Mesendoderm (in vitro differentiated cells): Measurements from ENCODE around the gene KLF6.

ENCODE experiments used
- DNase-seq: peaks from one replicate; pipeline ENCODE4 v3.0.0; 2013
- H2AK5ac ChIP-seq: 2 replicates; pipeline ENCODE4 v1.6.1; 2013; ENCODE audit warnings: low read length, inconsistent platforms
- H2BK120ac ChIP-seq: 2 replicates; pipeline ENCODE4 v1.6.1; 2013; ENCODE audit warnings: low read depth, mild to moderate bottlenecking, low read length, moderate library complexity, mixed read lengths
- H2BK15ac ChIP-seq: replicated peaks from 2 replicates; pipeline ENCODE4 v1.6.1; 2013; ENCODE audit warnings: low read depth, mild to moderate bottlenecking, moderate library complexity
- H2BK5ac ChIP-seq: 2 replicates; pipeline ENCODE4 v1.6.1; 2013; ENCODE audit warnings: low read length, inconsistent platforms
- H3K18ac ChIP-seq: 2 replicates; pipeline ENCODE4 v1.6.1; 2013; ENCODE audit warnings: mild to moderate bottlenecking, low read length, mixed read lengths
- H3K23ac ChIP-seq: one replicate; pipeline ENCODE4 v1.6.1; 2013; ENCODE audit warnings: low read length
- H3K27ac ChIP-seq: 2 replicates; pipeline ENCODE4 v1.5.1; 2013; ENCODE audit warnings: low read depth, mild to moderate bottlenecking, inconsistent platforms, low read length, moderate library complexity
- H3K27me3 ChIP-seq: 2 replicates; pipeline ENCODE4 v1.6.1; 2013; ENCODE audit warnings: low read length, control low read depth, mild to moderate bottlenecking, inconsistent platforms; ENCODE audit not compliant: insufficient read depth, poor library complexity
- H3K36me3 ChIP-seq: 2 replicates; pipeline ENCODE4 v1.6.1; 2013; ENCODE audit warnings: low read length, inconsistent platforms; ENCODE audit not compliant: control insufficient read depth, insufficient read depth
- H3K4ac ChIP-seq: one replicate; pipeline ENCODE4 v1.6.1; 2013; ENCODE audit warnings: low read depth, mild to moderate bottlenecking, low read length, moderate library complexity
- H3K4me1 ChIP-seq: 2 replicates; pipeline ENCODE4 v1.6.1; 2013; ENCODE audit warnings: low read depth, low read length, inconsistent platforms; ENCODE audit not compliant: control insufficient read depth
- H3K4me2 ChIP-seq: 2 replicates; pipeline ENCODE4 v1.6.1; 2013; ENCODE audit warnings: low read length
- H3K4me3 ChIP-seq: 2 replicates; pipeline ENCODE4 v1.5.1; 2013; ENCODE audit warnings: mild to moderate bottlenecking, low read length
- H3K56ac ChIP-seq: one replicate; pipeline ENCODE4 v1.6.1; 2013; ENCODE audit warnings: low read length
- H3K79me1 ChIP-seq: 2 replicates; pipeline ENCODE4 v1.6.1; 2013; ENCODE audit warnings: low read length, inconsistent platforms
- H3K79me2 ChIP-seq: 2 replicates; pipeline ENCODE4 v1.6.1; 2013; ENCODE audit warnings: mild to moderate bottlenecking, low read length; ENCODE audit not compliant: control insufficient read depth, insufficient read depth
- H3K9ac ChIP-seq: 2 replicates; pipeline ENCODE4 v1.6.1; 2013; ENCODE audit warnings: low read length, inconsistent platforms
- H4K5ac ChIP-seq: one replicate; pipeline ENCODE4 v1.6.1; 2013; ENCODE audit warnings: low read length
- H4K8ac ChIP-seq: one replicate; pipeline ENCODE4 v1.6.1; 2013; ENCODE audit warnings: low read depth, mild to moderate bottlenecking, control low read depth, low read length, moderate library complexity
- WGBS: extraction: QIAGEN DNeasy Blood & Tissue Kit; methylation state at CpG from one replicate; pipeline ENCODE4 v1.1.7; 2013; ENCODE audit warnings: low lambda C conversion rate, missing lambda C conversion rate; ENCODE audit not compliant: insufficient coverage; ENCODE audit errors: extremely low coverage; 5-methylcytosine and 5-hydroxymethylcytosine counted together

The KLF6 gene

GRCh38 chr10:3757638-3758490, 27.1 kb downstream of the KLF6 start:
- H3K56ac ChIP-seq = no peak overlapping the region
- no peak overlapping the region for H2BK120ac ChIP-seq
- DNase-seq = no peak
- no peak overlapping the region for H2BK15ac ChIP-seq
- H3K18ac ChIP-seq = no peak overlapping the region
- H4K8ac ChIP-seq = no peak overlapping the region
- peaks cover 2% of the 10 kb centered on the region for H3K4me1 ChIP-seq
- H3K4me2 ChIP-seq = no peak overlapping the region
- no peak overlapping the region for H2AK5ac ChIP-seq
- no peaks in the 10 kb centered on the region for H3K27me3 ChIP-seq
- H3K79me2 ChIP-seq = no peaks in the 10 kb centered on the region
- H3K4me3 ChIP-seq = no peak overlapping the region
- H3K4ac ChIP-seq = no peak overlapping the region
- no peaks in the 10 kb centered on the region for H3K36me3 ChIP-seq
- H2BK5ac ChIP-seq = no peak overlapping the region
- H4K5ac ChIP-seq = no peak overlapping the region
- no peak overlapping the region for H3K9ac ChIP-seq
- H3K79me1 ChIP-seq = no peaks in the 10 kb centered on the region
- no CpG with 5 or more reads among the region's 14 CpGs for WGBS
- H3K23ac ChIP-seq = no peak overlapping the region
- no peak overlapping the region for H3K27ac ChIP-seq

- Histone ChIP-seq H3K27ac (no peak overlapping the region), H3K36me3 (no peaks in the 10 kb centered on the region), H2BK120ac (no peak overlapping the region), H4K8ac (no peak overlapping the region), H3K4ac (no peak overlapping the region), H2BK15ac (no peak overlapping the region), H3K27me3 (no peaks in the 10 kb centered on the region), H3K23ac (no peak overlapping the region), H3K4me3 (no peak overlapping the region), H2AK5ac (no peak overlapping the region), H2BK5ac (no peak overlapping the region), H4K5ac (no peak overlapping the region), H3K18ac (no peak overlapping the region), H3K4me1 (peaks cover 2% of the 10 kb centered on the region), H3K4me2 (no peak overlapping the region), H3K9ac (no peak overlapping the region), H3K79me2 (no peaks in the 10 kb centered on the region), H3K79me1 (no peaks in the 10 kb centered on the region), H3K56ac (no peak overlapping the region)
- no CpG with 5 or more reads among the region's 7 CpGs for WGBS
- no peak for DNase-seq
These were observed 27.8 kb downstream of the KLF6 start for GRCh38 chr10:3757250-3757637.

GRCh38 chr10:3756360-3756740, 28.7 kb downstream of the KLF6 start:
- Histone ChIP-seq H3K4me1 (no peaks in the 10 kb centered on the region), H4K5ac (no peak overlapping the region), H3K27ac (no peak overlapping the region), H3K23ac (no peak overlapping the region), H3K27me3 (no peaks in the 10 kb centered on the region), H3K4me3 (no peak overlapping the region), H3K56ac (no peak overlapping the region), H2BK5ac (no peak overlapping the region), H2BK15ac (no peak overlapping the region), H2AK5ac (no peak overlapping the region), H4K8ac (no peak overlapping the region), H3K79me2 (no peaks in the 10 kb centered on the region), H3K18ac (no peak overlapping the region), H3K9ac (no peak overlapping the region), H3K79me1 (no peaks in the 10 kb centered on the region), H3K4ac (no peak overlapping the region), H3K4me2 (no peak overlapping the region), H3K36me3 (no peaks in the 10 kb centered on the region), H2BK120ac (no peak overlapping the region)
- DNase-seq = no peak
- WGBS = no CpG with 5 or more reads among the region's 5 CpGs

GRCh38 chr10:3755440-3756359, 29.3 kb downstream of the KLF6 start:
- H3K79me2 ChIP-seq = no peaks in the 10 kb centered on the region
- no peak for DNase-seq

GRCh38 chr10:3754727-3755439, 30.1 kb downstream of the KLF6 start:
- Histone ChIP-seq H2BK5ac (no peak overlapping the region), H2BK15ac (no peak overlapping the region), H3K23ac (no peak overlapping the region), H3K4me3 (no peak overlapping the region), H2AK5ac (no peak overlapping the region), H3K27ac (no peak overlapping the region), H3K36me3 (no peaks in the 10 kb centered on the region), H3K18ac (no peak overlapping the region), H3K9ac (no peak overlapping the region), H4K5ac (no peak overlapping the region), H3K56ac (no peak overlapping the region), H3K79me1 (no peaks in the 10 kb centered on the region), H3K79me2 (no peaks in the 10 kb centered on the region), H3K4ac (no peak overlapping the region), H3K4me2 (no peak overlapping the region), H3K4me1 (no peaks in the 10 kb centered on the region), H2BK120ac (no peak overlapping the region), H4K8ac (no peak overlapping the region), H3K27me3 (no peaks in the 10 kb centered on the region)
- peak; percentile 47 for DNase-seq
- WGBS = no CpG with 5 or more reads among the region's 9 CpGs

More at GRCh38 chr10:3755440-3756359, 29.3 kb downstream of the KLF6 start:
- H3K27ac ChIP-seq = no peak overlapping the region
- H2BK5ac ChIP-seq = no peak overlapping the region
- no peak overlapping the region for H3K18ac ChIP-seq
- no peaks in the 10 kb centered on the region for H3K79me1 ChIP-seq
- no CpG with 5 or more reads among the region's 14 CpGs for WGBS
- no peaks in the 10 kb centered on the region for H3K4me1 ChIP-seq
- no peak overlapping the region for H2AK5ac ChIP-seq
- no peaks in the 10 kb centered on the region for H3K36me3 ChIP-seq
- H2BK15ac ChIP-seq = no peak overlapping the region
- no peak overlapping the region for H2BK120ac ChIP-seq
- no peak overlapping the region for H3K23ac ChIP-seq
- no peak overlapping the region for H3K4ac ChIP-seq
- no peak overlapping the region for H3K4me2 ChIP-seq
- no peak overlapping the region for H4K8ac ChIP-seq
- no peak overlapping the region for H3K56ac ChIP-seq
- no peak overlapping the region for H4K5ac ChIP-seq
- H3K27me3 ChIP-seq = no peaks in the 10 kb centered on the region
- no peak overlapping the region for H3K4me3 ChIP-seq
- H3K9ac ChIP-seq = no peak overlapping the region
